Stimulated activated memory B cell treated with anti-CD40 and anti-IgM and Interleukin-4, amounts not matched to agents 10 μg/mL and 1 μg/mL and 100 μg/mL, for 72 hours (primary cell): ENCODE data around the gene CACNA2D3.

Experiments used
- ATAC-seq: fragments of 150-1000 bp; cut with Tn5 transposase; 2 replicates; pipeline ENCODE4 v1.10.0; 2021
- H3K27ac Mint-ChIP-seq: one replicate; pipeline ENCODE4 v1.8.0; 2022; ENCODE audit warnings: mild to moderate bottlenecking, mixed read lengths
- H3K27me3 Mint-ChIP-seq: one replicate; pipeline ENCODE4 v1.8.0; 2022; ENCODE audit warnings: mixed read lengths
- H3K36me3 Mint-ChIP-seq: one replicate; pipeline ENCODE4 v1.8.0; 2022; ENCODE audit warnings: mixed read lengths
- H3K4me1 Mint-ChIP-seq: one replicate; pipeline ENCODE4 v1.8.0; 2022; ENCODE audit warnings: mixed read lengths
- H3K4me3 Mint-ChIP-seq: one replicate; pipeline ENCODE4 v1.8.0; 2022; ENCODE audit warnings: mild to moderate bottlenecking, moderate library complexity, mixed read lengths
- H3K9me3 Mint-ChIP-seq: one replicate; pipeline ENCODE4 v1.8.0; 2022; ENCODE audit warnings: mixed read lengths

CACNA2D3 gene

DNA sequence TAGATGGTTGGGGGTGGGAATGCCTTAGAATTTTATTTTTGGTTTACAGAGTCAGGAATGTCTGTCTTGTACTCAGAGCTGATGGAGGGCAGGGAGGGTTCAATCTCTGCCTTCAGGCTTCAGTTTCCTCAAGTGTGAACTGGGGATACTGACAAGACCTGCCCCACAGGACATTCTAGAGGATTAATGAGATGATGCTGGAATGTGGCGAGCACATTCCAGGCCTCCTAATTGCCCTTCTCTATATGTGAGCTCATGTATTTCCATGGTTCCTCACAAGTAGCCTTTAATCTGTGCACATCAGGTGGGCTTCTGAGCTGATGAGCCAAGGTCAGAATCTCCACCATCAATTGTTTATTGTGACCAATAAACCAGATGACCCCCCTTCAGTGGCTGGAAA lies 90.4 kb downstream of the CACNA2D3 start:
- ATAC-seq = no peak
- no peak overlapping the region for H3K27ac Mint-ChIP-seq
- H3K36me3 Mint-ChIP-seq = no peaks in the 10 kb centered on the region
- H3K27me3 Mint-ChIP-seq = no peaks in the 10 kb centered on the region
- peaks cover 14% of the 10 kb centered on the region for H3K9me3 Mint-ChIP-seq
- no peak overlapping the region for H3K4me3 Mint-ChIP-seq
- H3K4me1 Mint-ChIP-seq = no peaks in the 10 kb centered on the region

DNA sequence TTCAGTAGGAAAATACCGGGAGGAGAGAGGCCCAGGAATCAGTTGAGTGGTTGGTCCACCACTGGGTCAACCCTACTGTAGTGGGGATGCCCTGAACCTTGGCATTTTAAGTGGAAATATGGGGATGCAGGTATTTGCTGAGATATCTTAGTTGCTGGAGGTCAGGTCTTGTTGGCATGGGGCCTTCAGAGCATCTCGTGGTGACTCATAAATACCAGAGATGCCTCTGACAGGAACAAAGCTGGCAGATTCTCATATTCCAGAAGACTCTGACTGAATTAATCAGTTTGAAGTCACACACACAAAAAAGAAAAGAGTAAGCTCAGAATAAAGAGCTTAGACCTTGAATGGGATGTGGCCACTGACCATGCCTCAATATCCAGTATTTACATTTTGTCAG lies 91.6 kb downstream of the CACNA2D3 start:
- no peaks in the 10 kb centered on the region for H3K4me1 Mint-ChIP-seq
- peaks cover 10% of the 10 kb centered on the region for H3K9me3 Mint-ChIP-seq
- no peak overlapping the region for H3K27ac Mint-ChIP-seq
- no peaks in the 10 kb centered on the region for H3K27me3 Mint-ChIP-seq
- ATAC-seq = no peak
- no peak overlapping the region for H3K4me3 Mint-ChIP-seq
- no peaks in the 10 kb centered on the region for H3K36me3 Mint-ChIP-seq

DNA sequence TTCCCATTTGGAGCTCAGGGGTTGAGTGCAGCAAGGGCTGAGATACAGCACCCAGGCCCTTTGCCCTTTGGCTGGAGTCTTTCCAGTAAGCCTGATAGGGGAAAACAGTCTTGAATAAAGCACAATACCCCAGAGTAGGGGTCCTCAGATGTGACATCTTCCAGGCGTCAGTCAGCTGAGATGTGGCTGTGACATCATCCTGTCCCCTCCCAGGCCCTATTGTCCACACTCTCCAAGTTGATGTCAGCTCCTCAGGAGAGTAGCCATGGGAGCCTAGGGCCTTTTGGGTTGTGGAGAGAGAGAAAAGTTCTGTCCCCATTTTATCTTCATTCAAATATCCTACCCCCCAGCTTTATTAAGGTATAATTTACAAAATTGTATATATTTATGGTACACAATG lies 92.5 kb downstream of the CACNA2D3 start:
- Mint-ChIP-seq H3K36me3 (no peaks in the 10 kb centered on the region), H3K27ac (no peak overlapping the region), H3K9me3 (peaks cover 8% of the 10 kb centered on the region), H3K4me3 (no peak overlapping the region), H3K27me3 (no peaks in the 10 kb centered on the region), H3K4me1 (no peaks in the 10 kb centered on the region)
- no peak for ATAC-seq

DNA sequence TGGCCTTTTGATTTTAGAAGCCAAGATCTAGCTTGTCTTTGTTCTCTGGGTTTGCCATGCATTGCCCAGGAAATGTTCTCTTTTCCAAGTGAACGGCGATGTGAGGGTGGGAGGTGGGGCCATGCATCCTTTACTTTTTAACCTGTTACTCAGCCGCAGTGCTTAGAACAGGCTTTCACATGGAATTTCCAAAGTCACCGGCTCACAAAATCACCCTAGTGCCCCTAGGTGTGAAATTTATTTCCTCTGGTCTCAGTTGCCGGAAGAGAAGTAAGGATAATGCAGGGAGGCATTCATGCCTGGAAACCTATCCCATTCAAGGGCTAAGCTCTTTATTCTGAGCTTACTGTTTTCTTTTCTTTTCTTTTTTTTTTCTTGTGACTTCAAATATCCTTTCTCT lies 93.2 kb downstream of the CACNA2D3 start:
- no peaks in the 10 kb centered on the region for H3K36me3 Mint-ChIP-seq
- no peak for ATAC-seq
- H3K27ac Mint-ChIP-seq = no peak overlapping the region
- no peaks in the 10 kb centered on the region for H3K27me3 Mint-ChIP-seq
- no peaks in the 10 kb centered on the region for H3K4me1 Mint-ChIP-seq
- no peak overlapping the region for H3K4me3 Mint-ChIP-seq
- H3K9me3 Mint-ChIP-seq = peaks cover 8% of the 10 kb centered on the region

- H3K4me3 Mint-ChIP-seq = no peak overlapping the region
- peaks cover 3% of the 10 kb centered on the region for H3K9me3 Mint-ChIP-seq
- H3K4me1 Mint-ChIP-seq = no peaks in the 10 kb centered on the region
- ATAC-seq = no peak
- H3K27ac Mint-ChIP-seq = no peak overlapping the region
- H3K27me3 Mint-ChIP-seq = no peaks in the 10 kb centered on the region
- H3K36me3 Mint-ChIP-seq = no peaks in the 10 kb centered on the region
Observed at GRCh38 chr3:54217828-54218227, 95.5 kb downstream of the CACNA2D3 start.

DNA sequence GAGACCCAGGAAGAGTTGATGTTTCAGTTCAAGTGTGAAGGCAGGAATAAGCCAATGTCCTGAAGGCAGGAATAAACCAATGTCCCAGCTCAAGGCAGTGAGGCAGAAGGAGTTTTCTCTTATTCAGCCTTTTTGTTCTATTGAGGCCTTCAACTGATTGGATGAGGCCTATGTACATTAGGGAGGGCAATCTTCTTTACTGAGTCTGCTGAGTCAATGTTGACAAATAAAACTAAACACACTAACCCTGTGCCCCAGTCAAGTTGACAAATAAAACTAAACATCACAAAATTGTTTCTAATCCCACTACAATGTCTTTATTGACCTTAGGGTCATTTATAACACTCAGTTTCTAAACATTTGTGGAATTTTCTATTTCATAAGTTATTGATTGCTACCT lies 100.0 kb downstream of the CACNA2D3 start:
- Mint-ChIP-seq H3K27ac (no peak overlapping the region), H3K9me3 (peaks cover 3% of the 10 kb centered on the region), H3K4me1 (no peaks in the 10 kb centered on the region), H3K27me3 (no peaks in the 10 kb centered on the region), H3K4me3 (no peak overlapping the region), H3K36me3 (no peaks in the 10 kb centered on the region)
- no peak for ATAC-seq

GRCh38 chr3:54223063-54223462 lies 100.7 kb downstream of the CACNA2D3 start:
- no peaks in the 10 kb centered on the region for H3K36me3 Mint-ChIP-seq
- H3K27ac Mint-ChIP-seq = no peak overlapping the region
- no peak overlapping the region for H3K4me3 Mint-ChIP-seq
- no peak for ATAC-seq
- no peaks in the 10 kb centered on the region for H3K27me3 Mint-ChIP-seq
- peaks cover 3% of the 10 kb centered on the region for H3K9me3 Mint-ChIP-seq
- no peaks in the 10 kb centered on the region for H3K4me1 Mint-ChIP-seq

GRCh38 chr3:54225841-54226528 lies 103.6 kb downstream of the CACNA2D3 start:
- H3K9me3 Mint-ChIP-seq = peaks cover 3% of the 10 kb centered on the region
- no peaks in the 10 kb centered on the region for H3K27me3 Mint-ChIP-seq
- H3K27ac Mint-ChIP-seq = no peak overlapping the region
- no peaks in the 10 kb centered on the region for H3K36me3 Mint-ChIP-seq
- H3K4me3 Mint-ChIP-seq = no peak overlapping the region
- no peak for ATAC-seq
- H3K4me1 Mint-ChIP-seq = no peaks in the 10 kb centered on the region

GRCh38 chr3:54228806-54229205 lies 106.5 kb downstream of the CACNA2D3 start:
- no peaks in the 10 kb centered on the region for H3K36me3 Mint-ChIP-seq
- no peak for ATAC-seq
- no peak overlapping the region for H3K27ac Mint-ChIP-seq
- no peaks in the 10 kb centered on the region for H3K4me1 Mint-ChIP-seq
- H3K4me3 Mint-ChIP-seq = no peak overlapping the region
- no peaks in the 10 kb centered on the region for H3K27me3 Mint-ChIP-seq
- peaks cover 3% of the 10 kb centered on the region for H3K9me3 Mint-ChIP-seq

- no peaks in the 10 kb centered on the region for H3K4me1 Mint-ChIP-seq
- H3K36me3 Mint-ChIP-seq = no peaks in the 10 kb centered on the region
- H3K27ac Mint-ChIP-seq = no peak overlapping the region
- no peak overlapping the region for H3K4me3 Mint-ChIP-seq
- ATAC-seq = no peak
- no peaks in the 10 kb centered on the region for H3K27me3 Mint-ChIP-seq
- peaks cover 3% of the 10 kb centered on the region for H3K9me3 Mint-ChIP-seq
Observed at GRCh38 chr3:54232618-54233017, 110.3 kb downstream of the CACNA2D3 start.

GRCh38 chr3:54235998-54236397 lies 113.6 kb downstream of the CACNA2D3 start:
- no peak for ATAC-seq
- Mint-ChIP-seq H3K27me3 (no peaks in the 10 kb centered on the region), H3K36me3 (no peaks in the 10 kb centered on the region), H3K4me1 (no peaks in the 10 kb centered on the region), H3K4me3 (no peak overlapping the region), H3K27ac (no peak overlapping the region), H3K9me3 (peaks cover 3% of the 10 kb centered on the region)

DNA sequence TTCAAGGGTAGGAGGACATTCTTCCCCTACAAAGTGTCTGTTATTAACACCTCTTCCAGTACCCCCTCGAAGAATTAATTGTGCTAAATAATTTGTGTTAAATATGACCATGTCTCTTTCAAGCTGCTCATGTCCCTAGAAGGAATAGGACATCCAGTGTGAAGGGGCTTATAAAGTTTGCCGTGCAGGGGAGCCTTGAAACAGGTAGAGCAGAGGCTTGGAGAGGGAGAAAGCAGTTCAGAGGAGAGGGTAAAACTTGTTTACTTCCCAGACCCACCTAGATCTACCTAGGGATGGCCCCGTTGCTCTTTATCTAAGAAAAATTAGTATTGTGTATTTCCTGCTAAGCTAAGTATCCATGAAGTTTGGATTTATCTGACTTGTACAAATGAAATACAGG lies 114.8 kb downstream of the CACNA2D3 start:
- Mint-ChIP-seq H3K27me3 (no peaks in the 10 kb centered on the region), H3K27ac (no peak overlapping the region), H3K36me3 (no peaks in the 10 kb centered on the region), H3K4me1 (no peaks in the 10 kb centered on the region), H3K4me3 (no peak overlapping the region), H3K9me3 (peaks cover 3% of the 10 kb centered on the region)
- ATAC-seq = no peak

DNA sequence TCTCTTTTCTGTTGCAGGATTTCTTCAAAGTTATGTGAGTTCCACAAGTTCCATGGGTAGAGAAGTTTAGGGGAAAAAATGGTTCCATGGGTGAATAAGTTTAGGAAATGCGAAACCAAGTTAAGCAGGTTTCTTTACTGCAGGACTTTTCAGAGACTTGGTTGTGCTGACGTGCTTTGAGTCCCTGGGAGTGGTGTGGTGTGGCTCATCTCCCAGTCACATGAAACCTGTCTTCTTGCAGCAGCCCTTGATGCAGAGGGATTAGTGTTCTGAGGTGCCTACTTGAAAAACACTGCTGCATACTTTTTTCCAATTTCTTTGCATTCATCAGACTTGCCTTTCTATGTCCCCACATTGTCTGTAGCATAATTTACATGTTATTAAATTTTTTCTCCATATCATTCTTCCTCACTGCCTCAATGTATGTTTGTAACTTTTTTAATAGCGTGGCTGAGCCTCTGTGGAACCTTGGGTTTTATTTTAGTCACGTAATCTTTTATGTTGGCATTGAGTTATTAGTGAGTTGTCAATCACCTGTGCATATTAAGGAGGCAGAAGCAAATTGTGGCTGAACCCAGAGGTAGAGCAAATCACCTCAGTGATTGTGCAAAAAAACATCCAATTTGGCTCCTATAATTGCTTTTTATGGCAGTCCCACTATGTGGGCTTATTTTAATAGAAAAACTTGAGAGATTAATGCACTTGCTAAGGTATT lies 115.6 kb downstream of the CACNA2D3 start:
- peaks cover 3% of the 10 kb centered on the region for H3K9me3 Mint-ChIP-seq
- ATAC-seq = no peak
- H3K4me3 Mint-ChIP-seq = no peak overlapping the region
- no peaks in the 10 kb centered on the region for H3K27me3 Mint-ChIP-seq
- H3K36me3 Mint-ChIP-seq = no peaks in the 10 kb centered on the region
- H3K4me1 Mint-ChIP-seq = no peaks in the 10 kb centered on the region
- no peak overlapping the region for H3K27ac Mint-ChIP-seq

DNA sequence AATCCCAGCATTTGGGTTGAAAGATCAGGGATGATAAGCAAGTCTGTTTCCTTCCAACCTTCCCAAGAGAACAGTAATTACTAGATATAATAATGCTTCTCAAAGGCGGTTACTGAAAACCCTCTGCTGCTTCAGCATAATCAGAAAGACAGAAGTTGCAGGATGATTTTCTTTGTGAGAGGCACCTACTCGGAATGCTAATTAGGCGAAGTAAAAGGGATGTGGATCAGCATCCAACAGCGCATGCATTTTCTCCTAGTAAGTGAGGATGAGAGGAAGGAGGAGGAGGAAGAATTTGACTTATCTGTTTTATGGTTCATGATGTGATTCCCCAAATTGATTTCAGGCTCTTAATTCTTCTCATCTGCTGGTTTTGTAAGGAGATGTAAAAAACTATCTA lies 118.0 kb downstream of the CACNA2D3 start:
- no peaks in the 10 kb centered on the region for H3K36me3 Mint-ChIP-seq
- H3K4me3 Mint-ChIP-seq = no peak overlapping the region
- H3K27ac Mint-ChIP-seq = no peak overlapping the region
- H3K9me3 Mint-ChIP-seq = no peaks in the 10 kb centered on the region
- H3K4me1 Mint-ChIP-seq = no peaks in the 10 kb centered on the region
- ATAC-seq = no peak
- no peaks in the 10 kb centered on the region for H3K27me3 Mint-ChIP-seq

- H3K9me3 Mint-ChIP-seq = peaks cover 2% of the 10 kb centered on the region
- no peak for ATAC-seq
- no peak overlapping the region for H3K27ac Mint-ChIP-seq
- H3K27me3 Mint-ChIP-seq = no peaks in the 10 kb centered on the region
- no peaks in the 10 kb centered on the region for H3K36me3 Mint-ChIP-seq
- H3K4me1 Mint-ChIP-seq = no peaks in the 10 kb centered on the region
- no peak overlapping the region for H3K4me3 Mint-ChIP-seq
Observed at GRCh38 chr3:54243056-54243931, 120.9 kb downstream of the CACNA2D3 start.
